HCT116 (cell line): ENCODE measurements around the gene GNL2.
"Not testable (repeated sequence)": the region's sequence is repeated elsewhere in the genome, so short reads cannot be mapped to it uniquely, and the experiment has no call there.

Source experiments
- CEBPB ChIP-seq: IDR thresholded peaks from 2 replicates; pipeline ENCODE4 v1.6.1; 2012; ENCODE audit warnings: low read depth
- EZH2 ChIP-seq: fragments of 200-600 bp; sonication (generic); IDR thresholded peaks from 2 replicates; pipeline ENCODE4 v1.6.1; 2017; ENCODE audit warnings: antibody characterized with exemption, mixed run types
- MAX ChIP-seq: IDR thresholded peaks from 2 replicates; pipeline ENCODE4 v1.6.1; 2012
- POLR2A ChIP-seq: IDR thresholded peaks from 2 replicates; pipeline ENCODE4 v1.7.0; 2011; ENCODE audit warnings: borderline replicate concordance; ENCODE audit not compliant: insufficient read depth, insufficient read length; ENCODE audit errors: extremely low read depth
- POLR2AphosphoS5 ChIP-seq: IDR thresholded peaks from 2 replicates; pipeline ENCODE4 v1.6.1; 2011; ENCODE audit warnings: mild to moderate bottlenecking, low read depth, low read length, moderate library complexity
- RAD21 ChIP-seq: IDR thresholded peaks from 2 replicates; pipeline ENCODE4 v1.6.1; 2012; ENCODE audit warnings: low read depth, mild to moderate bottlenecking
- SP1 ChIP-seq: IDR thresholded peaks from 2 replicates; pipeline ENCODE4 v1.6.1; 2012; ENCODE audit warnings: low read depth
- ZNF274 ChIP-seq: fragments of 200-500 bp; sonication (Bioruptor generic); IDR thresholded peaks from 2 replicates; pipeline ENCODE4 v1.6.1; 2014; ENCODE audit warnings: mild to moderate bottlenecking, low read depth, low read length, inconsistent platforms
- TF ChIP-seq, protein P1 (sequence below), 3 experiments: fragments of 200-600 bp in 1 of 3; sonication (generic) in 1 of 3; IDR thresholded peaks in 2 of 3; conservative IDR thresholded peaks in 1 of 3; 2 replicates each; pipeline ENCODE4 v1.5.1; 2012 to 2017; ENCODE audit warnings: low read depth in 2 of 3, low read length in 2 of 3, antibody characterized with exemption in 1 of 3, borderline replicate concordance in 1 of 3, control low read depth in 1 of 3, mild to moderate bottlenecking in 1 of 3, mixed read lengths in 1 of 3, mixed run types in 1 of 3, moderate library complexity in 1 of 3; ENCODE audit not compliant: insufficient read depth in 1 of 3

GRCh38 chr1:37539154-37539553 is 56.6 kb downstream of the GNL2 start:
- TF ChIP-seq POLR2A, EZH2, ZNF274, CEBPB, RAD21, POLR2AphosphoS5, SP1, MAX: not testable (repeated sequence)
- TF ChIP-seq, protein P1, sequence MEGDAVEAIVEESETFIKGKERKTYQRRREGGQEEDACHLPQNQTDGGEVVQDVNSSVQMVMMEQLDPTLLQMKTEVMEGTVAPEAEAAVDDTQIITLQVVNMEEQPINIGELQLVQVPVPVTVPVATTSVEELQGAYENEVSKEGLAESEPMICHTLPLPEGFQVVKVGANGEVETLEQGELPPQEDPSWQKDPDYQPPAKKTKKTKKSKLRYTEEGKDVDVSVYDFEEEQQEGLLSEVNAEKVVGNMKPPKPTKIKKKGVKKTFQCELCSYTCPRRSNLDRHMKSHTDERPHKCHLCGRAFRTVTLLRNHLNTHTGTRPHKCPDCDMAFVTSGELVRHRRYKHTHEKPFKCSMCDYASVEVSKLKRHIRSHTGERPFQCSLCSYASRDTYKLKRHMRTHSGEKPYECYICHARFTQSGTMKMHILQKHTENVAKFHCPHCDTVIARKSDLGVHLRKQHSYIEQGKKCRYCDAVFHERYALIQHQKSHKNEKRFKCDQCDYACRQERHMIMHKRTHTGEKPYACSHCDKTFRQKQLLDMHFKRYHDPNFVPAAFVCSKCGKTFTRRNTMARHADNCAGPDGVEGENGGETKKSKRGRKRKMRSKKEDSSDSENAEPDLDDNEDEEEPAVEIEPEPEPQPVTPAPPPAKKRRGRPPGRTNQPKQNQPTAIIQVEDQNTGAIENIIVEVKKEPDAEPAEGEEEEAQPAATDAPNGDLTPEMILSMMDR (IDR thresholded peaks at IDR 0.05 in 2 of 3, conservative IDR thresholded peaks at IDR 0.05 in 1 of 3; ENCODE audit: borderline replicate concordance in 1 of 3, insufficient read depth in 1 of 3, low read depth in 2 of 3, low read length in 2 of 3): not testable (repeated sequence)
